ENCODE measurements around the gene SNX11.

Gene SNX11

DNA sequence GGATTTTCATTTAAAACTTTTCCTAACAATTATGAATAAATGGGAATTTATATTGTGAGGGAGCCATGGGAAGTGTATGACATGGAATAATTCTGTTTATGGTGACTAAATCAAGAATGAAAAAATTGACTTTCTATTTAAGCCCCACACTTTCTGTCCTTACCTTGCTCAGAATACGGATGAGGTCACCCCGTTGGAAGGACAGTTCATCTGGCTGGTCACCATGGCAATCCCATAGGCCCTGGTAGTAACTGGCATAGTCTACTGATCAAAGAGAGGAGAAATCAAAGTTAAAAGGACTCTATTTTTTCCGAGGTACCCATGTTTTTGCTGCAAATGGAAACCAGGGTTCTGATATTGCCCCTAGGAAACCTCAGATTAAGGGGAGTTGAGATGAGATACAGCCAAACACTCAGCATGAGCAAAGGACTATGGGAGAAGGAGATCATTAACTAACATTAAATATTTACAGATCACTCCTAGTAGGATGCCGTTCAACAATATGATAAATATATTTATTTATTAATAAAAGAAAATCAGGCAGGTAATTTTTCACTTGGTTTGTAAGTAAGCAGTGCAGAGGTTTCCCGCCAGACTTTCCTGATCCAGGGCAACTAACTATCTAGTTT lies 54.9 kb downstream of the SNX11 start:
- no peak for DNase-seq (ENCODE audit: low read depth)

DNA sequence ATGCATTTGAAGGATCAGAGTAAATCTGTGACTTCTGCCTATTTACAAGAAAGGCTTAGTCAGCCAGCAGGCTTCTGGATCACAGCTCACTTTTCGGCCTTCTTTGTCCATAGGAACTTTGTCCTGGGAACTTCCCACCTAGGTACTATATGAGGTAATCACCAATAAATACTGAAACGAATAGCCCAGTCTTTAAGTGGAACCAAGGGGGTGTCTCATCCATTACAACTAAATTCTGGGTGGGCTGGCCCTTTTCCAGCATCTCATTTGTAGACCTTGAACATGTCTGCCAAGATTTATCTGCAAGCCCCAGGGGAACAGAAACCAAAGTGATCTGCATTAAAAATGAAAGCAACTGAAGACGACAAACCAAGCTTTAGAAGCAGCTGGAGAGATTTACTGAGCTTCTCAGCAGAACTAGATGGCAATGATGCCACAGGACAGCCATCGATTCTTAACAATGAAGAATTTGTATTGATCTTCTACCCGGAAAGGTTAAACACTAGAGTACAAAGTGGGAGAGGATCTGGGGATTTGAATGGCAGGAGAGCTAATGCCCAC lies 55.5 kb downstream of the SNX11 start:
- no peak for DNase-seq (ENCODE audit: low read depth)

DNA sequence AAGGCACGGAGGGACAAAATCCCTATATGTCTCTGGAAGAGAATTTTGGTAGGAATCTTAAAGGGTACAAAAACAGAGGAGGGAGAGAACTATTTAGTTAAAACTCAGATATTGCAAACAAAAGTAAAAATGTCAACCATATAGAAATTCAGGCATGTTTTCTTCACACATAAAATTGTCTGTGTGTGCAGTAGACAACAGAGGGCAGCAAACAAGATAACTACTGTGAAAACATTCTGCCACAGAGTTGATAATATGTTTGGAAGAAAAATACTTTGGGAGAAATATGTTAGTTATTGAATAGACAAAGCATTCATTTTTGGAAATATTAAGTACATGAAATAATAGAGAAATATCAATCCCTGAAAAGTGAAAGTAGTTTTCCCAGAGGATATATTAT lies 56.2 kb downstream of the SNX11 start:
- no peak for DNase-seq (ENCODE audit: low read depth)

DNA sequence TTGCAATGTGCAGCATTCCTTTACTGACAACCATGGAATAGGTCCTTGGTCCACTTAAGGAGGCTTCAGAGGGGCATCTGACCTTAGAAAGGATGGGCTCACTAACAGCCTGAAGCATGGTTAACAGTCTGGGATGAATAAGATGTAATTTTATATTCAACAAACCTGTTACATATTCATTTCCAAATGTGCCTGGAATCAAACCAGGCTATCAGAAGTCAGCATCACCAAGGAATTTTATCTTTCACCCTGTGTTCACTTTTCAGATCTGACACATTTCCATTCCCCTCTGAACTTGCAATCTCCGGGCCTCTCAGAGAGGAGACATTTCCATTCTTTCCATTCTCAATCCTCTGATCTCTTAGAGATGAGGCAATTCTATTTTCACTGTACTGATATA lies 62.4 kb downstream of the SNX11 start:
- no peak for DNase-seq (ENCODE audit: low read depth)
